Fibroblast of skin of right biceps (primary cell): ENCODE results near the gene MAZ.
A peak's percentile ranks its signal among the peaks of the same experiment; 100 is the strongest.
"Not testable (repeated sequence)": the region's sequence is repeated elsewhere in the genome, so short reads cannot be mapped to it uniquely, and the experiment has no call there.

Experiments
- DNase-seq: peaks from one replicate; pipeline ENCODE4 v3.0.0-alpha.2; 2013

The MAZ gene

DNA sequence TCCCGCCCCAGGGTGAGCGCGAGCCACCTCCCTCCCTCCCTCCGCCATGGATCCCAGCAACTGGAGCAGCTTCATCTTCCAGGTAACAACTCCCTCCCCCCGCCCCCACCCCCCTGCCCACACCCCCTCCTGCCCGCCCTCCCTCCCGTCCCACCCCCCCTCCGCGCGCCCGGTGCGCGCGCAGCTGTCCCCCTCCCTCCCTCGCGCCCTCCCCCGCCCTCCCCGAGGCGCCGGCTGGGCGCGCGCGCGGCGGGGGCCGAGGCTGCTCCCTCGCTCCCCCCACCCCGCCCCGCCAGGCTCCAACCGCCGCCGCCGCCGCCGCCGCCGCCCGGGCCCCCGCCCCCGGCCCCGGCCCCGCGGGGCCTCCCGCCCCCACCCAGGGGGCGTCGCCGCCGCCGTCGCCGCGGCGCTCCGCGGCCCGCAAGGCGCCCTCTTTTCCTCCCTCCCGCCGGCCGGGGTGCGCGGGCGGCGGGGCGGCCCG lies at the start of gene MAZ:
Gene MAZ, plus strand, starts transcription at position 431 of the 481 bp plus-strand sequence. CDS start 173 bp downstream, outside the sequence.
- DNase-seq: no peak

DNA sequence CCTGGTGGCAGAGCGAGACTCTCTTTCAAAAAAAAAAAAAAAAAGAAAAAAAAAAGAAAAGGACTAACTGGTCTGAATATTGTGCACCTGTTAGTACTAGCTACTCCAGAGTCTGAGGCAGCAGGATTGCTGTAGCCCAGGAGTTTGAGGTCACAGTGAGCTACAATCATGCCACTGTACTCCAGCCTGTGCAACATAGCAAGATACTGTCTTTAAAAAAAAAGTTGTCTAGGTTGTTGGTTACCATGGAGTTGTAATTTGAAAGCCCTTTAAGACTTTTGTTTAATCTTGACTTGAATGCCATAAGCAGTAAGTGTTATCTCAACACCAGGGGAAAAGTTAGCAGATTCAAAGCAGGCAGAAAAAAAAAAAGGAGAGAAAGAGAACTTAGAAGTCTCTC lies 49.7 kb upstream of the MAZ start:
- DNase-seq: no peak

DNA sequence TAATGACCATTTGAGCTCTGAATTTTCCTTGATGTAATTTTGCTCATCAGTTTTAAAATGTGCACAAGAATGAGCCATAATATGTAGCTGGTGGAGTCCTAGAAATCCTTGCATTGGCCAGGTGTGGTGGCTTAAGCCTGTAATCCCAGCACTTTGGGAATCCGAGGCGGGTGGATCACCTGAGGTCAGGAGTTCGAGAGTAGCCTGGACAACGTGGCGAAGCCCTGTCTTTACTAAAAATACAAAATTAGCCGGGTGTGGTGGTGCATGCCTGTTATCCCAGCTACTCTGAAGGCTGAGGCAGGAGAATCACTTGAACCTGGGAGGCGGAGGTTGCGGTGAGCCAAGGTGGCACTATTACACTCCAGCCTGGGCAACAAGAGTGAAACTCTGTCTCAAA lies 49.2 kb upstream of the MAZ start:
- DNase-seq: not testable (repeated sequence)

DNA sequence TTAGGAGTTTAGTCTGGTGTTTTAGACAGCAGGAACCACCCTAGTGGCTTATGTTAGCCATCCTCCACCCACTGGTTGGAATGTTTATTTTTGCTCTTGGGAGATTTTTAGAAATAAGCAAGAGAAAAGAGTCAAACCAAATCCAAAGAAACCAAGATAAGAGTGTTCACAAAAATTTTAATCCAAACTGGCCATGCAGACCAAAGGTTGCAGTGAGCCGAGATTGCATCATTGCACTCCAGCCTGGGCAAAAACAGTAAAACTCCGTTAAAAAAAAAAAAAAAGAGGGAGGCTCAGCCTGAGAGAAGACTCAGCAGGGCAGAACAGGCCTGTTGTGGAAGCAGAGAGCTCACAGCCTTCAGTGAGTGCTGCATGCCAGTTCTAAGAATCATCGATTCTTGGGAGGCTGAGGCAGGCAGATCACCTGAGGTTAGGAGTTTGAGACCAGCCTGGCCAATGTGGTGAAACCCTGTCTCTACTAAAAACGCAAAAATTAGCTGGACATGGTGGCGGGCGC lies 48.3 kb upstream of the MAZ start:
- DNase-seq: peak; percentile 26

DNA sequence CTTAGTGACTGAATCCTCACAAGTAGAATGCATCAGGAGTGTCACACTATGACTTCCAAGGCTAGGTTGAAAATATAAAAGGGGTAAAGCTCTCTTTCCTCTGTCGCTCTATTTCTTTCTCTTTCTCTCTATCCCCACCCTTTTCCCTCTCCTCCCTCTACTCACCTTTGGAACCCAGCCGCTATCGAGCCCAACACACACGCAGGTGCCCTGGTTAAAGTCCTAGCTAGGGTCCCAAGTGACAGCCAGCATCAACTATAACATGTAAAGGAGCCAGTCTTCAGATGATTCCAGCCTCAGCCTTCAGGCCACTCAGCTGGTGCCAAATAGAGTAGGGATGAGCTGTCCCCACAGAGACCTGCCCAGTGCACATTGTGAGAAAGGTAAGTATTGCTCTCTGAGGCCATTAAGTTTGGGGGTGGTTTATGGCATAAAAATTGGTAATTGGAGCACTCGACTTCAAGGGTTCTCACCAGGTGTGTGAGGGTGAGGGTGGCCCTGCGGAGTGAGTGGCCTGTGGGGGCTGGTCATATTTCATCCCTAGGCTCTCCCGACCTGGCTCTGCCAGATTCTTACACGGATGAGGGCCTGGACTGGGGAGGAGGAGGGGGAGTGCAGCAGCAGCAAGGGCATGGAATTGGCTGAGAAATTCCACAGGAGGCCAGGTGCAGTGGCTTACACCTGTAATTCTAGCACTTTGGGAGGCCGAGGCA lies 45.6 kb upstream of the MAZ start:
- no peak for DNase-seq

DNA sequence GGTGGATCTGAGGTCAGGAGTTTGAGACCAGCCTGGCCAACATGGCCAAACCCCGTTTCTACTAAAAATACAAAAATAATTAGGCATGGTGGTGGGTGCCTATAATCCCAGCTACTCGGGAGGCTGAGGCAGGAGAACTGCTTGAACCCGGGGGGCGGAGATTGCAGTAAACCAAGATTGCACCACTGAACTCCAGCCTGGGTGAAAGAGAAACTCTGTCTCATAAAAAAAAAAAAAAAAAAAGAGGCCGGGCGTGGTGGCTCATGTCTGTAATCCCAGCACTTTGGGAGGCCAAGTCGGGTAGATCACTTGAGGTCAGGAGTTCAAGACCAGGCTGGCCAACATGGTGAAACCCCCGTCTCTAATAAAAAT lies 45.1 kb upstream of the MAZ start:
- DNase-seq: not testable (repeated sequence)

DNA sequence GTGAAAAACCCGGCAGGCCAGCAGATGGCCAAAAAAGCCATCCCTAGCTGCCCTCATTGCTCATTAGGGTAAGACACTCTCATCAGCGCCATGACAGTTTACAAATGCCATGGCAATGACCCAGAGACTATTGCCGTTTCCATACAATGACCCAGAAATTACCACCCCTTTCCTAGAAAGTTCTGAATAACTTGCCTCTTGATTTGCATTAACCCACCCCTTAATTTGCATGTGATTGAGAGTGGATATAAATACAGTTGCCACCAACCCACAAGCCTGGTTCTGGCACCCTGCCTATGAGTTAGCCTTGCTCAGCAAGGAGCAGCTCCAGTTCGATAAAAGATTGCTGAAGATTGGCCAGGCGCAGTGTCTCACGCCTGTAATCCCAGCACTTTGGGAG lies 44.4 kb upstream of the MAZ start:
- DNase-seq: no peak

DNA sequence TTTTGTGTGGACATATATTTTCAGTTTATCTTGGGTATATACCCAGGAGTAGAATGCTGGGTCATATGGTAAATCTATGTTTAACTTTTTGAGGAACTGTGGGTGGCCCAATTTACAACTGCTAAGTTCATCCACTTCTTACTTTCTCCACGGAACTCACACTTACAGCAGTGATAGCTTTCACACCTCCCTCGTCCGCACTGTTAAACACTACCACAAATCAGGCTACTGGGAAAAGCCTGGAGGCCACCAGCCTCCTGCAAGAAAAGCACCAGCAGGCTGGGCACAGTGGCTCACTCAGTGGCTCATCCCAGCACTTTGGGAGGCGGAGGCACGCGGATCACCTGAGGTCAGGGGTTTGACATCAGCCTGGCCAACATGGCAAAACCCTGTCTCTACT lies 43.0 kb upstream of the MAZ start:
- no peak for DNase-seq

DNA sequence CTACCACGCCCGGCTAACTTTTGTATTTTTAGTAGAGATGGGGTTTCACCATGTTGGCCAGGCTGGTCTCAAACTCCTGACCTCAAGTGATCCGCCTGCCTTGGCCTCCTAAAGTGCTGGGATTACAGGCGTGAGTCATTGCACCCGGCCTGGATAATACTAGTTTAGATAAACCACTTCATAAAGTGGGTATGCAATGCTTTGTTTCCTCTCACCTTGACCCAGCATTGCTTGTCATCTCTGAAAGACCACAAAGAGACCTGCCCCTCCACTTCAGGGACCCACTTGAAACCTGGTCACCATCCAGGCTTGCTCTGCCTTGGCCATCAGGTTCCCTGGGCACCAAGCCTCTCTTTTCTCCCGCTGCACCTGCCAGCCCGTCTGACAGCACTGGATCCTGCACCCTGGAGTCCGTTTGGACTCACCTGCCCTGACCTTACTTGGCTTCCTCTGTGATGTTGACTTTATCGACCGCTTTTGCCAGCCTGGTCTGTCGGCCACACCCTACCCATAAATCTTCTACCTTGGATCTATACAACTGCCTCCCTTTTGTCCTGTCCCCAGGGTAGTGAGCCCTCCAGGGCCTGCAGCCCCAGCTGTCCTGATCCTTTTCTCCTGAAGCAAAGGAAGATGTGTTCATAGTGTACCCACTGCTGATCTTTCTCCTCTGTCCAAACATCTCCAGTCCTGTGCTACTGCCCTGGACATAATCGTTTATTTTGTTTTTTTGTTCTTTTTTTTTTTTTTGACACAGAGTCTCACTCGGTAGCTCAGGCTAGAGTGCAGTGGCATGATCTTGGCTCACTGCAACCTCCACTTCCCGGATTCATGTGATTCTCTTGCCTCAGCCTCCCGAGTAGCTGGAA lies 40.9 kb upstream of the MAZ start:
- no peak for DNase-seq

DNA sequence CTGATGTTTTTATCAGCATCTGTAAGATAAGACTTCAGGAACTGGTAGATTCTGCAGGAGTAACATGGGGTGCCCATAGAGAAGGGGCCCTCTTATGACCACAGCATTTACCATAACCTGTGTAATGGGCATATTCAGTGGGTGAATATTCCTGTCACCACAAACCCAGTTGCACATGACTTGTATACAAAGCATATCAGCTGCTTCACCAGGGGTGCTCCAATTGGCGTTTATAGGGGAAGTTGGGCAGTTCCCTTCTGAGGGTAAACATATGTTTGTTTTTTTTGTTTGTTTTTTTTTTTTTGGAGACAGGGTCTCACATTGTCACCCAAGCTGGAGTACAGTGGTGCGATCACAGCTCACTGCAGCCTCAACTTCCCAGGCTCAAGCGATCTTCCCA lies 39.8 kb upstream of the MAZ start:
- DNase-seq: no peak

DNA sequence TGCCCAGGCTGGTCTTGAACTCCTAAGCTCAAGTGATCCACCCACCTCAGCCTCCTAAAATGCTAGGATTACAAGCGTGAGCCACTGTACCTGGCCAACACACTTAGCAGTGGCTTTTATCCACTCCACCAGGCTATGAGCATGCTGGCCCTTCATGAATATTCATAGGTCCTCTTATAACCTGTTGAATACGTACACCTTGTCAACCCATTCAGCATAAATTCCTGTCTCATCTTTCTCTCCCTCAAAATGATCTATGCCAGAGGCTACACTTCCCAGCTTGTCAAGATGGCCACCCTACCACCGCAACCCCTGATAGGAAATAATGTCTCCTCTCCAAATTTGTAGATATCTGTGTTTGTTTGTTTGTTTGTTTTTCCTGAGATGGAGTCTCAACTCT lies 39.3 kb upstream of the MAZ start:
- no peak for DNase-seq

DNA sequence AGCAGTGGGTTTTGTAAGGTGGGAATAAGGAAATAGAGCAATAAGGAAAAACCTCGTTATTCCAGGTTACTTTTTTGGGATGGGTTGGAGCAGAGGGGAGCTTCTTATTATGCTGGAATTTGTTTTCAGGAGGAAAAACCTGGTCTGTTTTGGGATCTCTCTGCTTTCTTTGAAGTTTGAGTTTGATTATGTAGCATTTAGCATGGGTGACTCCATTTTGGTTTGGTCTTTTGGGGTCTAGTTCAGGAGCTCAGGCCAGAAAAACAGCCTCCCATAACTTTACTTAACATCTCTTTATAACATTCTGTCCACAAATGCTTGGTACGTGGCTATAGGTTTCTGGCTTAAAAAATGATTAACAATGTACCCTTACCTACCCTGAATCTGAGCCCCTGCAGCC lies 36.8 kb upstream of the MAZ start:
- no peak for DNase-seq

DNA sequence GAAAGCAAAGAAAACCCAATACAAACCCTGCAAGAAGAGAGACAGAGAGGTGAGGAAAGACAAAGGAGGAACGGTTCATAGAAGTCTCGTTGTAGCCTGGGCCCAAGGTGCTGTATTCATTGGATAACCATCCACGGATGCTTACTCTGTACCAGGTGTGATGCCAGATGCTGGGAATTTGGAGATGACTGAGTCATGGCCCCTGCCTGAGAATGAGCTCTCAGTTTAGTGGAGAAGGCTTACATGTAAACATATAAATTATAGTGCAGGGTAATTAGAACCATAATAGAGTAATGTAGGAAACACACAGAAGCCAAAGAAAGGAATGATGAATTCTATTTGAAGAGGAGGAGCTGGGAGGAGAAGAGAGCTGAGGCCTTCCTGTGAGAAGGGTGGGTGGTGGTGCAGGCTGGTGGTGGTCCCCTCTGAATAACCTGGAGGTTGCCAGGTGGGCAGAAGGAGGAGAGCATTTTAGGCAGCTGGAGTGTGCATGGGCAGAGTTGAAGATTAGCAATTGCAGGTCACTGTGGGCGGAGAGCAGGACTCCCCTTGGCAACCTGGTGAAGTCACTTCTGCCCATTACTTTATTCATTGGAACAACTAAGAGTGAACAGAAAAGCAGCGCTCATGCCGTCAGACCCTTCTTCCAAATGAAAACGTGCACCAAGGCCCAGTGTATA lies 35.9 kb upstream of the MAZ start:
- DNase-seq: no peak

DNA sequence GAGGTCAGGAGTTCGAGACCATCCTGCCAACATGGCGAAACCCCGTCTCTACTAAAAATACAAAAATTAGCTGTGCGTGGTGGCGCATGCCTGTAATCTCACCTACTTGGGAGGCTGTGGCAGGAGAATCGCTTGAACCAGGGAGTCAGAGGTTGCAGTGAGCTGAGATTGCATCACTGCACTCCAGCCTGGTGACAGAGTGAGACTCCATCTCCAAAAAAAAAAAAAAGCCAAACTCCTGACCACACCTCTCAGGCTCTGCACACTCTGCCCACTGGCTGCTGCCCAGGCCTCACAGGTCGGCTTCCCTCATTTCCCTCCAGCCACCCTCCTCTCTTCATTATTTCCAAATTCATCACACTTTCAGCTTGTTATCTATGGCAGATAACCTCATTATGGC lies 34.0 kb upstream of the MAZ start:
- DNase-seq: not testable (repeated sequence)

DNA sequence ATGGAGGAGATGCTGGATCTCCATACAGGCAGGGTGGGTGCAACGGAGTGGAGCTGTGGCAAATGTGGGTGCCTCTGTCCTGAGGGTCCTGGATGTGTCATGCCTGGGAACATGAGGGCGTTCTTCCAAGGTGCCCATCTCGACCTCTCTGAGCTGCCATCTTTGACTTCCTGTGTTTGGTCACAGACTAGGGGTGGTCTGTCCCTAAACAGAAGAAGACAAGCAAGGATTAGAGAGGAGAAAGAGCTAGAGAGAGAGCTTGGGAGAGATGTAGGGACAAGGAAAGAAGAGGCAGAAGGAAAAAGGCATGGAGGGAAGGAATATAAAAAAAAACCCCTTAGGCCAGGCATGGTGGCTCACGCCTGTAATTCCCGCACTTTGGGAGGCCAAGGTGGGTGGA lies 31.6 kb upstream of the MAZ start:
- DNase-seq: no peak

DNA sequence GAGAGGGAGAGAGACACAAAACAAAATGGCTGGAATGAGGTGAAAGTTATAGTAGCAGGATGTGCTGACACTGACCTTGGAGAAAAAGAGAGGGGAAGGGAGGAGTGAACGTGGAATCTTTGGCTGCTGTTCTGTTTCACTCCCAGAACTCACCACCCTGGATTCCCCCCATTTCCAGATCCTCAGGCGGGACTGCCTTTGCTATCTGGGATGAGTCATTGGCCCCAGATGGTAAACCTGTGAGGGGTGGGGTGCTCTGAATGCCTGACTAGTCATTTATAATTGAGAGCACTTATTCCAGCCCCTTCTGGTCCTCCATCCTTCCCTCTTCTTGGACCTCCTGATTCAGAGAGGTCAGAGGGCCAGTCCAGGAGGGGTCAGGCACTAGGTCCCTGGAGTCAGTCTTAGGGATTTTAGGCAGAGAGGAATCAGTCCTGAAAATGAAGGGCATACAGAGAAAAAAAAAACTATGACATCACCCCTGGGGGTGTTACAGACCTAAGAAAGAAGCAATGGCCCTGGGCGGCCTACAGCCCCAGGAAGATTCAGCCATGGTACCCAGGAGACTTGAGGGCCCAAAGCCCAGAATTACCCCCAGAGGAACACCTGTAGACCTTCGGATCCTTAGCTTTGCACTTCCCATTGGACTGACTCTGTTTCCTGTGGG lies 30.5 kb upstream of the MAZ start:
- DNase-seq: peak; percentile 45

DNA sequence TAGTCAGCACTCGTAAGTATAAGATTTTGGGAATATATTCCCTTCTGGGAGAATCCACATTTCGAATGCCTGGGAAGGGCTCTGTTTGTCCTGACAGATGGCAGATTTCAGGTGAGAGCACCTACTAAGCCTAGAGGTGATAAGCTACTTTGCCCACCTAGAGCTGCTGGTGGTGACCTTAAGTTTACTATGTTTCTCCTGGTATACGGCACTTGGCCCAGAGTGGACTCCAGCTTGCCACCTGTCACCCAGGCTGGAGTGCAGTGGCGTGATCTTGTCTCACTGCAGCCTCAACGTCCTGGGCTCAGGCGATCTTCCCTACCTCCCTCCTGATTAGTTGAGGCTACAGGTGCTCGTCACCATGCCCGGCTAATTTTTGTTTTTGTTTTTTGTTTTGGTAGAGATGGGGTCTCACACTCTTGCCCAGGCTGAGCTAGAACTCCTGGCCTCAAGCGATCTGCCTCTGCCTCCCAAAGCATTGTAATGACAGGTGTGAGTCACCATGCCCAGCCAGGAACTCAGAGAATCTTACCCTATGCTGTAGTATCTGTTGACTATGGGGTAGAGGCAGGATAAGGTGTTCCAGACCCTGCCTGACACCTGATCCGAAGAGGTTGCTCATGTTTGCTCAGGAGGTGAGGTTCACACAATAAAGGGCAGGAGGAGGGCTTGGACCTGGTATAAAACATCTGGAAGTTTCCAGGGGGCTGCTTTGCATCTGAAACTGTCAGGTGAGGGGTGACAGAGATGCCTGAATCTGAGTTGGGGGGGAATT lies 28.6 kb upstream of the MAZ start, which contains the start of gene ZG16:
Gene ZG16, plus strand, starts transcription at position 681 of the 775 bp plus-strand sequence. CDS start 1,011 bp downstream, outside the sequence.
- no peak for DNase-seq

DNA sequence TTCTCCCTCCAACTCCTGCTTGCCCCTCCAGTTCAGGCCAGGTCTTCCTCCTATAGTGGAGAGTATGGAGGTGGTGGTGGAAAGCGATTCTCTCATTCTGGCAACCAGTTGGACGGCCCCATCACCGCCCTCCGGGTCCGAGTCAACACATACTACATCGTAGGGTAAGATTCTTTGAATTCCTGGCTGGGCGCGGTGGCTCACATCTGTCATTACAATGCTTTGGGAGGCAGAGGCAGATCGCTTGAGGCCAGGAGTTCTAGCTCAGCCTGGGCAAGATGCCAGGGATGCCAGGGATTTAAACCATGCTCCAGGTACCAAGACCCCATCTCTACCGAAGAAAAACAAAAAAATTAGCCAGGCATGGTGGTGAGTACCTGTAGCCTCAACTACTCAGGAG lies 26.9 kb upstream of the MAZ start:
- no peak for DNase-seq

DNA sequence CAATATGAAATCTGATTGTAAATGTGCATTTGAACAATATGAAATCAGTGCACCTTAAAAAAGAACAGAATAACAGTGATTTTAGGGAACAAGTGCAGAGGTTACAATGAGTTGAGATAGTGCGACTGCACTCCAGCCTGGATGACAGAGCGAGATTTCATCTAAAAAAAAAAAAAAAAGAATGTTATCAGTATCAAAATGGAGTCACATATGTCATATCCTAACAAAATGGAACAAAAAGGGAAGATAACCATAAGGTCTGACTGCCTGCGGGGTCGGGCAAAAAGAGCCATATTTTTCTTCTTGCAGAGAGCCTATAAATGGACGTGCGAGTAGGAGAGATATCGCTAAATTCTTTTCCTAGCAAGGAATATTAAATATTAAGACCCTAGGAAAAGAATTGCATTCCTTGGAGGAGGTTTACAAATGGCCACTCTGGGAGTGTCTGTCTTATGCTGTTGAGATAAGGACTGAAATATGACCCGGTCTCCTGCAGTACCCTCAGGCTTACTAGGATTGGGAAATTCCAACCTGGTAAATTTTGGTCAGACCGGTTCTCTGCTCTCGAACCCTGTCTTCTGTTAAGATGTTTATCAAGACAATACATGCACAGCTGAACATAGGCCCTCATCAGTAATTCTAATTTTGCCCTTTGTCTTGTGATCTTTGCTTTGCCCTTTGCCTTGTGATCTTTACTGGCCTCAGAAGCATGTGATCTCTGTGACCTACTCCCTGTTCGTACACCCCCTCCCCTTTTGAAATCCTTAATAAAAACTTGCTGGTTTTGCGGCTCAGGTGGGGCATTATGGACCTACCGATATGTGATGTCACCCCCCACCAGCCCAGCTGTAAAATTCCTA lies 23.0 kb upstream of the MAZ start:
- DNase-seq: not testable (repeated sequence)

DNA sequence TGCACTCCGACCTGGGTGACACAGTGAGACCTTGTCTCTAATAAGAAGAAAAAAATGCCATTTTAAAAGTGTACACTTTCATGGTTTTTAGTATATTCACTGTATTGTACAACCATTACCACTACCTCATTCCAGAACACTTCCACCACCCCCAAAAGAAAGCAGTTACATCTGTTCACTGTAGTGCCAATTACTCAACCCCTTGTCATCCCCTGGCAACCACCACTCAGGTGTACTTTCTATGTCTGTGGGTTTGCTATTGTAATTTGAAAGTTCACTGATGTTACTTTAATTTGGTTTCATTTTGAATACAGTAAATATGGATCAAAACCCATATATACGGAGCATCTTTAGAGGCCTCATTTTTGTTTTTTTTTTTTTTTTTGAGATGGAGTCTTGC lies 22.2 kb upstream of the MAZ start:
- no peak for DNase-seq
